ENCODE results near the gene SH3BP2. TPM values are rescaled to one million over a fixed set of nuclear protein-coding genes. Genes with fewer than 3 reads are reported as not detected.

Gene SH3BP2
- total RNA-seq, 1 donor from 2014 or later, result 102 TPM

GRCh38 chr4:2797545-2798305 lies 4.8 kb downstream of the SH3BP2 start:
- no peak for TF ChIP-seq CTCF (IDR thresholded peaks at IDR 0.05)
- Histone ChIP-seq H3K27ac (peak overlapping the region; percentile 87), H3K36me3 (no peaks in the 10 kb centered on the region), H3K9me3 (no peaks in the 10 kb centered on the region), H3K4me1 (peaks cover 90% of the 10 kb centered on the region), H3K27me3 (ENCODE audit: low read depth) (no peaks in the 10 kb centered on the region), H3K4me3 (peak overlapping the region; percentile 50)
- ATAC-seq (no peak), DNase-seq (peak; percentile 54)
- intact Hi-C loops (cut with DNase I), result no loop called here

- intact Hi-C loops (cut with DNase I), result no loop called here
- peak overlapping the region; percentile 87 for H3K27ac ChIP-seq
- peaks cover 96% of the 10 kb centered on the region for H3K4me1 ChIP-seq
- H3K27me3 ChIP-seq (ENCODE audit: low read depth), result no peaks in the 10 kb centered on the region
- peak; percentile 88 for DNase-seq
- H3K36me3 ChIP-seq, result no peaks in the 10 kb centered on the region
- H3K9me3 ChIP-seq, result no peaks in the 10 kb centered on the region
- ATAC-seq, result peak; percentile 37 to 49
- no peak for TF ChIP-seq CTCF (IDR thresholded peaks at IDR 0.05)
- peak overlapping the region; percentile 50 for H3K4me3 ChIP-seq
Observed at GRCh38 chr4:2798399-2799223, 5.7 kb downstream of the SH3BP2 start.

DNA sequence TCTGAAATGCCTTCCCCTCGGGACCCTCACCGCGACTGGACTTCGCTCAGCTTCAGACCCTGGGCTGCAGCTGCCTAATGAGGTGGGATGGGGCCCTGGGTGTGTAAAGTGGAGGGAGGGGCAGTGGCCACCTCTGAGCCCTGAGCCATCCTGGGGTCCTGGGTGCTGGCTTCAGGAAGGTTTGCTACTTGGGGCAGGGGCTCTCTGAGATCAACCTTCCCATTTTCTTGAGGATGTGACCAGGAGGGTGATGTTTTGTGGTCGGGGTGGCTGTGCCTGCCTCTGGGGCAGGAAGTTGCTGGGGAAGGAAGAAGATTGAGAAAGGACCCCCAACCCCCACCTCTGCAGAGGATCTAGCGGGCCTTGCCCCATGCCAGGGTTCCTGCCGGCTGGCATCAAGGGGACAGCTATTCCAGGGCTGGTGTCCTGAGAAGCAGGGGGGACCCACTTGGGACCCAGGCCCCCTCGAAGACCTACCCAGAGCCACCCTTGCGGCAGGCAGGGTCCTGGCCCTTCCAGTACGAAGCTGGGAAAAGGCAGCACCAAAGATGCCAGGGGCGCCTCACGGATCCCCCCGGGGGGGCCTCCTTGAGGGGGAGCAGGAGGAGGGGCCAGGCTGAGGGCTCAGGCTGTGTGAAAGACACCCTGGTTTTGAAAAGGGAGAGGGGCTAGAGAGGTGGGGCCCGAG lies 6.5 kb downstream of the SH3BP2 start:
- peaks cover 96% of the 10 kb centered on the region for H3K4me1 ChIP-seq
- DNase-seq, result peak; percentile 72

DNA sequence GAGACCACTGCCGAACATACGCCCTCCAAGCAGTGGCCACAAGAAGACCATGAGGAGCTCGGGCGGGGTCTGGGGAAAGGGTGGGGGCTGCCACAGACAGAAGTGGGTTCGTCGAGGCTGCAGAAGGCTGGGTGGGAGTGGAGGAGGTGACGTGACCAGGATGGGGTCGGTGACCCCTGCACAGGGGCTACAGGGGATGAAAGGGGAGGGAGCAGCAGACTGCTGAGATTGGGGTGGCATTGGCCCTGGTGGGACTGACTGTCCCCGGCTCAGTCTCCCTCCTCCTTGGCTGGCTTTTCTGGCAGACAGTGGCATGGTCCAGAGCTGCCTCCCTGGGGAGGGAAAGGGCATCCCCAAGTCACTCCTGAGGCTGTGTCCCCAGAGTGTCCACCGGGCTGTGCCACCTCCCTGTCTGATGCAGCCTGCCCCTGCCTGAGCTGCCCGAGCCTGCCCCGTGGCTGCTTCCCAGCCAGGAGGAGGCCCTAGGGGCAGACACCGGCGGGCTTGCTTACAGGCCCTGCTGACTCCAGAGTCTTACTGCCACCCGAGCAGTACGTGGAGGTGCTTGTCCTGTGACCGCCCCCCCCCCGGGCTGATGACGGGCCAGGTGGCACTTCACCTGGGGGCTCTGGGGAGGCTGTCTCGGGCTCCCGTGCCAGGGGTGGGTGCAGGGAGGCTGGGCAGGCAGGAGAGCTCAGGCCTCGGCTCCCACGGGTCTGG lies 7.2 kb downstream of the SH3BP2 start:
- Histone ChIP-seq H3K4me1 (peaks cover 96% of the 10 kb centered on the region), H3K27ac (peak overlapping the region; percentile 87), H3K4me3 (peak overlapping the region; percentile 50), H3K27me3 (ENCODE audit: low read depth) (no peaks in the 10 kb centered on the region), H3K36me3 (no peaks in the 10 kb centered on the region), H3K9me3 (no peaks in the 10 kb centered on the region)
- ATAC-seq (peak; percentile 13 to 14), DNase-seq (peak; percentile 61)
- intact Hi-C loops (cut with DNase I), result no loop called here
- no peak for TF ChIP-seq CTCF (IDR thresholded peaks at IDR 0.05)

More for the DNA sequence above, 6.5 kb downstream of the SH3BP2 start:
- Histone ChIP-seq H3K9me3 (no peaks in the 10 kb centered on the region), H3K27ac (peak overlapping the region; percentile 87), H3K4me3 (peak overlapping the region; percentile 50), H3K36me3 (no peaks in the 10 kb centered on the region), H3K27me3 (ENCODE audit: low read depth) (no peaks in the 10 kb centered on the region)
- no peak for TF ChIP-seq CTCF (IDR thresholded peaks at IDR 0.05)
- intact Hi-C loops (cut with DNase I), result no loop called here
- ATAC-seq, result peak; percentile 4 to 19

All from lower lobe of right lung (tissue), 2 donors.